GM18526 (cell line): ENCODE results near the gene F2RL2.

Source experiments
- POLR2A ChIP-seq: IDR thresholded peaks from 3 replicates; pipeline ENCODE4 v1.6.1; 2011; ENCODE audit not compliant: insufficient read length; ENCODE audit errors: extremely low read depth

F2RL2 gene, protein sequence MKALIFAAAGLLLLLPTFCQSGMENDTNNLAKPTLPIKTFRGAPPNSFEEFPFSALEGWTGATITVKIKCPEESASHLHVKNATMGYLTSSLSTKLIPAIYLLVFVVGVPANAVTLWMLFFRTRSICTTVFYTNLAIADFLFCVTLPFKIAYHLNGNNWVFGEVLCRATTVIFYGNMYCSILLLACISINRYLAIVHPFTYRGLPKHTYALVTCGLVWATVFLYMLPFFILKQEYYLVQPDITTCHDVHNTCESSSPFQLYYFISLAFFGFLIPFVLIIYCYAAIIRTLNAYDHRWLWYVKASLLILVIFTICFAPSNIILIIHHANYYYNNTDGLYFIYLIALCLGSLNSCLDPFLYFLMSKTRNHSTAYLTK

DNA sequence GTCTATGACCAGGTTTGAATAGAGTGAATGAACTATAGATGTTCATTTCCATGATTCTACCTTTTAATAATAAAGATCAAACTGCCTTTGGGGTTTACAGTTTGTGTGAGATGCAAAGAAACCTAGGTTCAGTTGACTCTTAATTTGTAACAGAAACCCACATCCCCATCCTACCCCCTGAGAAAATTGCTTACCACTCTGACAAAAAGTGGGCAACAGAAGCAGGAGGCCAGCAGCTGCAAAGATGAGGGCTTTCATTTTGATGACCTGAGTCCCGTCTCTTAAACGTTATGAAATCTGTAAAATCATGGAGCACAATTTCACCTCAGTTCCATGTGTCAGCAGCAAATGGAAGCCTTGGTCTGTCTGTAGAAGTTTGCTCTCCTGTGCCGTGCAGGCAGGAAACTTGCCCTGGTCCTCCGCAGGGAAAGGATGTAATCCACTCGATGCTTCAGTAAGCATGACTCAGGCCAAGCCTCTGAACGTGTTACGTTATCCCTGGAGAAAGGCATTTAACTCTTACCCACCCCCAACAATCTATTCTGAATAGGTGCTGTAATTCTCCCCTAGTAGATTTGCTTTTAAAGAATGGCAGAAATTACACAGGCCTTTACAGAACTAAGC, at the start of gene F2RL2:
Gene F2RL2 (minus strand): TSS at position 431 of the 624 bp plus-strand sequence. CDS start 173 bp downstream, at position 258.
- TF ChIP-seq POLR2A = no peak

- no peak for TF ChIP-seq POLR2A
Observed at GRCh38 chr5:76672242-76672641, 49.0 kb upstream of the F2RL2 start.

DNA sequence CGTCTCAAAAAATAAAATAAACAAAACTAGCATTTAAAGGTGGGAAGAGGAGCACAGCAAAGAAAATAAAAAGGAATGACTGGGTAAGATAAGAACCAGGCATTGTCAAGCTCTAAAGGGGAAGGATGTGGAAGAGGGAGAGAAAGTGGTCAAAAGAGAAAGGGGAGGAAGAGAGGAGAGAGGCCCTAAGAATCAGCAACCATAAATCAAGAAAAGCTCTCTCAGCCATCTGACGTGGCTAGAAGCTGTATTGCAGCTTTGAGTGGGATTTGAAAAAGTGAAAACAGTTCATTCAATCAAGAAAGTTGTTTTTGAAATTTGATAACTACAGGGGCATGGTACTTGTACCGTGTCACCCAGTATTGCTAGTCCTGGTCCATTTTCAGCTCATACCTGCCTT, 47.3 kb upstream of the F2RL2 start:
- no peak for TF ChIP-seq POLR2A

DNA sequence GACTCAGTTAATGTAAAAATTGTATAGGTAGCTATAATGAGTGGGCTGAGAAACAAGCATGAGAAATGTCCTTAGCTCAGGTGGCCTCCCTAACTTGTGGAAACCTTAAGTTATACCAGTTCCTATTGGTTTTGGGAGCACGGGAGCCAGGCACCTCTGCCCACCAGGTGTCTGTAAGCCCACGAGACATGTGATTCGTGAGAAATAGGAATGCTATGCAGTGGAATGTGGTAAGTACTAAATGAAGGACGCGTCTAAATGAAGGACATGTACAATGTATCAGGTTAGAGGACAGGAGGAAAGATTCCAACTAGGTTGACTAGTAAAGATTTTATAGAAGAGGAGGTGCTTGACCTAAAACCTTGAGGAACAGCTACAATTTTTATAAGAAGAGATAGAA, 46.0 kb upstream of the F2RL2 start:
- no peak for TF ChIP-seq POLR2A

DNA sequence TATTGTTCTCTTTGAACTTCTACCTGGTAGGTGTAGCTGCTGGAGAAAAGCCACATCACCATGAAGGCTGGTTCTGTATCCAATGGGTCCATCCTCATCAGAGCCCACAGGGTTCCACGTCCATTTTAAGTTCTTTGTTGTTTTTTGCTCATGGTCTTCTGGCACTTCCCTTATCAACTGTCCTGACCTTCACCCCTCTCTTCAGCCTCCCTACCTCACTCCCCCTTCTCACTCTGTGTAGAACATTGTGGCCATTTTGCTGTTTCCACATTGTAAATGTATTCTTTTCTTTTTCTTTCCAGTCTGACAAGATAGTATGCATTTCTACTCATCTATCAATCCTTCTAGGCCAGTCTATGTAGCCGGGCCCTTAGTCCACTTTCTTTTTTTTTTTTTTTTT, 44.3 kb upstream of the F2RL2 start:
- TF ChIP-seq POLR2A = no peak

DNA sequence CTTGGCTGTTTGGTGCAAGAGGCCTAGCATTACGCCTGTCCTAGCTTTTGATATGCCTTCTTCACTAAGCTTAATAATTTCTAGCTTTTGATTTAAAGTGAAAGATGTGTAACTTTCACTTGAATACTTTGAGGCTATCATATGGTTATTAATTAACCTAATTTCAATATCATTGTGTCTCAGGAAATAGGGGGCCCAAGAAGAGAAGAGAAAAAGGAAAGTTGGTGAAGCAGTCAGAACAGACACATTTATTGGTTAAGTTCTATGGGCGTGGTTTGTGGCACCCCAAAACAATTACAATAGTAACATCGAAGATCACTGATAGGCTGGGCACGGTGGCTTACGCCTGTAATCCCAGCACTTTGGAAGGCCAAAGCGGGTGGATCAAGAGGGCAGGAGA, 40.9 kb upstream of the F2RL2 start:
- no peak for TF ChIP-seq POLR2A

DNA sequence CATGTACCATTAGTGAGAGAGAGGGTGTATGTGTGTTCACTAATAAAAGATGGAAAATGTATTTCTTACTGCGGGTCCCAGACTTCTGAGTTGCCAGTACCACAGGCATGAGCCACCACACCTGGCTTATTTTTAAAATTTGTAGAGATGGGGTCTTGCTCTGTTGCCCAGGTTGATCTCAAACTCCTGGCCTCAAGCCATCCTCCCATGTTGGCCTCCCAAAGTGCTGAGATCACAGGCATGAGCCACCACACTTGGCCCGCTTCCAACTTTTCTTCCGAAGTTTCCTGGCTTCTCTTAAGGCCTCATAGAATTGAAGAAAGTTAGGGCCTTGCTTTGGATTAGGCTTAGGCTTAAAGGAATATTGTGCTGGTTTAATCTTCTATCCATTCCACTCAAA, 40.4 kb upstream of the F2RL2 start:
- TF ChIP-seq POLR2A = no peak

DNA sequence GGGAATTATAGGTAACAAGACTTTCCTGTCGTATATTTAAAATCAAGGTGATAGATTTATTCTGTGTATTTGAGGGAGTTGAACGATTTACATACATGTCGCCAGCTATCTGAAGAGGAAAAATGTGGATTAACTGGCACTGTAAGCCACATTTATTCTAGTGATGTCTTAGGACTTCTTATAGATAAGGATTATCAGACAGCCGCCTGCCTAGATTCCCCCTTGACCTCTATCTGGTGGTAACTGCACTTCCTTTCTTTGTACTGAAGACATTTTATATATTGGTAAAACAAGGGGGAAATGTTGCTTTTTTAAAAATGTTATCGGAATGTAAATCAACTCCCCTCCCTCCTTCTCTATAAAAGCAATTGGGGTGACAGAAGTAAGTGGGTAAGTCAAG, 39.3 kb upstream of the F2RL2 start:
- no peak for TF ChIP-seq POLR2A

GRCh38 chr5:76660360-76660759, 37.2 kb upstream of the F2RL2 start:
- TF ChIP-seq POLR2A = no peak

DNA sequence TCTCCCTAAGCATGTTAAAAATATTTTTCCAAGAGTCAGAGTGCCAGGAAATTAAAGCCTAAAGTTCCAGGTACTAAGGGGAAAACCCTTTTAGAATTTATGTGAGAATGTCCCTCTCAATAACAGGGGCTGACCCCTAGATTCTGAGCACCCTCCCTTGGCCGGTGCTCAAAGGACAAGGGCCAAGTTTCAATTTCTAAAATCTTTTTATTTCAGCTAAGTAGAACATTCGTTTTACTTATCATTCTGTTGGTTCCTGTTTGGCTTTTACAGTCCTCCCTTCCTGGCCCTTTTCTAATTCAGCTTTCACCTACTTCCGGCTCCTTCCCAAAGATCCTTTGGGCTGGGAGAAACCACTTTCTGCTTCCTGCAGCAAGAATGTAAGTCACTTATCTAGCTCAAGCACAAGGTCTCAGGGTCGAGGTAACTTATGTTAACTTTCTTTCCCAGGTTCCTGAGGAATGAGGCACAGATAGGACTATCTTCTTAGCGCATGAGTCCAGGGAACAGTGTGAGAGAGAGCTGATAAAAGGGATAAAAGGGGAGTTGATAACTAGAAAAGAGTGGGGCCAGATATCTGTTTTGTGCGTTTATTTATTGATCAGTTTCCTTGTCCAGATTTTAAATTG, 34.6 kb upstream of the F2RL2 start:
- TF ChIP-seq POLR2A = no peak

- no peak for TF ChIP-seq POLR2A
Observed at GRCh38 chr5:76657091-76657490, 33.9 kb upstream of the F2RL2 start.

GRCh38 chr5:76652809-76653414, 29.7 kb upstream of the F2RL2 start:
- TF ChIP-seq POLR2A = no peak

GRCh38 chr5:76649140-76649539, 25.9 kb upstream of the F2RL2 start:
- no peak for TF ChIP-seq POLR2A

DNA sequence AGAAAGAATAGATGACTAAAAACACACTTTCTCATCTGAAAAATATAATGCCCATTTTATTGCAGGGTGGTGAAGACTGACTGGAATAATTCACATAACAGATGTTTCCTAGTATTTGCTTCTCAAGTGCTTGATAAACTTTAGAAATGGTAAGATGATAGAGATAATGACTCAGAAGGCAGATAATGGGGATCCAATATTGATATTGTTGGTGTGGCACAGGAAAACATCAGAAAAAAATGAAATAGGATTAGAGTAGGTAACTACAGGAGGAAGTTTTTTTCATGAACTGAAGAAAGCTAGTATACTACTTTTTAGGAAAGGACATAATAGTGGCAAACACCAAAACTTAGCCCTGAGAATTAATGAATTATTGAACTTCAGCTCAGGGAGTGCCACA, 20.2 kb upstream of the F2RL2 start:
- no peak for TF ChIP-seq POLR2A

DNA sequence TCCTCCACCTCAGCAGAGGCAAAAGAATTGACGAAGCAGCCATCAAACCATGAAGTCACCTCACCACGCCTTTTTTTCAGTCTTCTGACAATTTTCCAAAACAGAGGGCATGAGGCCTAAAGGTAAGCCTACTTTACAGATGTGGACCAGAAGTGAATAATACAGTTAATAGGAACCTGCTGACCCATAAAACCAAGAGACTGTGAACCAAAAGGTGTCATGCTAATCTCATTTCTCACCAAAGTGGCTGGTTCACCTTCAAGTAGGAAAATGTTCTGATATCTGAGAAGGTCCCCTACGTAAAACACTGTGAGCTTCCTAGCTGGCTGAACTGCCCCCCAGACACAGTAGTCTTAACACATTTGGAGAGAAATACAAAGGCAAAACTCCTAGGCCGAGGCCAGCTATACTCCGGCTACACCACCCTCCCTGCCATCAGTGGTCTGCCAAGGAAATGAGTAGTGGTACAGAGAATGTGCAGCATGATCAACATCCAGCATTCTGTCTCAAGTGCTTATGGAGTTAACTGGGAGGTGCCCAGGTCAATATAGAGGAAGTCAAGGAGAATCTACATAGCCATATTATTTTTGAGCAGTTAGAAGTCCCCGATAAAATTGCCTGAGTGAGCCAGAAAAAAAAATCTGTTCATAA, 19.3 kb upstream of the F2RL2 start:
- no peak for TF ChIP-seq POLR2A
